ENCODE data around the gene GRK5. TPM values are rescaled to one million over a fixed set of nuclear protein-coding genes. Genes with fewer than 3 reads are reported as not detected.
"Not testable (repeated sequence)": the region's sequence is repeated elsewhere in the genome, so short reads cannot be mapped to it uniquely, and the experiment has no call there.

GRK5 gene
- total RNA-seq, 1 donor: 16.0 TPM

DNA sequence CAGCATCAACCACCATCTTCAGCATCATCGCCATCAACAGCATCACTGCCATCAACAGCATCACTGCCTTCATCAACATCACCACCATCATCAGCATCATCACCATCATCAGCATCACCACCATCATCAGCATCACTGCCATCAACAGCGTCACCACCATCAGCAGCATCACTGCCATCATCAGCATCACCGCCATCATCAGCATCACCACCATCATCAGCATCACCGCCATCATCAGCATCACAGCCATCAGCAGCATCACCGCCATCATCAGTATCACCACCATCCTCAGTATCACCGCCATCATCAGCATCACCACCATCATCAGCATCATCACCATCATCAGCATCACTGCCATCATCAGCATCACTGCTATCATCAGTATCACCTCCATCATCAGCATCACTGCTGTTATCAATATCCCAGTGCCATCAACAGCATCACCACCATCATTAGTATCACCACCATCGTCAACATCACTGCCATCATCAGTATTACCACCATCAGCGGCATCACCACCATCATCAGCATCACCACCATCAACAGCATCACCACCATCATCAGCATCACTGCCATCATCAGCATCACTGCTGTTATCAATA is 220.0 kb downstream of the GRK5 start:
- DNase-seq (ENCODE audit: low read depth): no peak
- no peak overlapping the region for H3K4me3 ChIP-seq (ENCODE audit: low read depth, low read length)
- TF ChIP-seq, protein P1, sequence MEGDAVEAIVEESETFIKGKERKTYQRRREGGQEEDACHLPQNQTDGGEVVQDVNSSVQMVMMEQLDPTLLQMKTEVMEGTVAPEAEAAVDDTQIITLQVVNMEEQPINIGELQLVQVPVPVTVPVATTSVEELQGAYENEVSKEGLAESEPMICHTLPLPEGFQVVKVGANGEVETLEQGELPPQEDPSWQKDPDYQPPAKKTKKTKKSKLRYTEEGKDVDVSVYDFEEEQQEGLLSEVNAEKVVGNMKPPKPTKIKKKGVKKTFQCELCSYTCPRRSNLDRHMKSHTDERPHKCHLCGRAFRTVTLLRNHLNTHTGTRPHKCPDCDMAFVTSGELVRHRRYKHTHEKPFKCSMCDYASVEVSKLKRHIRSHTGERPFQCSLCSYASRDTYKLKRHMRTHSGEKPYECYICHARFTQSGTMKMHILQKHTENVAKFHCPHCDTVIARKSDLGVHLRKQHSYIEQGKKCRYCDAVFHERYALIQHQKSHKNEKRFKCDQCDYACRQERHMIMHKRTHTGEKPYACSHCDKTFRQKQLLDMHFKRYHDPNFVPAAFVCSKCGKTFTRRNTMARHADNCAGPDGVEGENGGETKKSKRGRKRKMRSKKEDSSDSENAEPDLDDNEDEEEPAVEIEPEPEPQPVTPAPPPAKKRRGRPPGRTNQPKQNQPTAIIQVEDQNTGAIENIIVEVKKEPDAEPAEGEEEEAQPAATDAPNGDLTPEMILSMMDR (IDR thresholded peaks at IDR 0.05; ENCODE audit: insufficient read depth, low read depth, low read length): no peak

DNA sequence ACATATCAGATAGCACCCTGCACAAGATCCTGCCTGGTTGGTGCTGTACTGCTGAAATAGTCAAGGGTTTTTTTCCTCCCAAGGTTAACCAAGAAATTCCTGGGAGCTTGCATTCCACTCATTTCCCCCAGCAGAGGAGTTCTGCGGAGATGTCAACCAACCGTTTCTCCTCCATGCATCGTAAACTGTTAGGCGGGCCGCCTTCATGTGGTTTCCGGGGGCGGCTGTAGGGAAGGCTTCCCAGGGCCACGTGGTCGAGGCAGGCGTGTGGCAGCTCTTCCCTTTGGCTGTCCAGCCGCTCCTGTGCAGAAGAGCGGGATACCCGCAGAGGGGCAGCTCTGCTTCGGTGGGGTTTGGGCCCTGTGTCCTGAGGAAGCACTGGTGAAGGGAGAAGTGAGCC is 221.4 kb downstream of the GRK5 start:
- no peak overlapping the region for H3K4me3 ChIP-seq (ENCODE audit: low read depth, low read length)
- peak; percentile 93 for DNase-seq (ENCODE audit: low read depth)
- TF ChIP-seq, protein P1 (IDR thresholded peaks at IDR 0.05; ENCODE audit: insufficient read depth, low read depth, low read length): peak; percentile 13

DNA sequence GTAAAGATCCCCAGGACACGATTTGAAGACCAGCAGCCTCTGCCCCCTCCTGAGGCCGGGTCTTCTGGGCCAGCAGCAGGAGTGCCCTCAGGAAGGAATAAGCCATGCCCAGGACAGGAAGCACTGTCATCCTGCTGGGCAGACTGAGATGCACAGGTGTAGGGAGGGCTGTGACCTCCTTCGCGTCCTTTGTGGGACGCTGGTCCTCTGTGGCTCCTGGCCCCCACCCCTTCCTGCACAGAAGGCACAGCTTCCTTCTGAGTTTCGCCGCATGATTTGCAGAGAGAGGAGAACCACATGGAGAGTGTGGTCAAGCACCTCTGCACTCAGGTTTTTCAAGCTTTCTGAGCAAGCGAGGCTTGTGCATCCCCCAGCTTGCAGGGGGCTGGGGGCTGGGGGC is 222.4 kb downstream of the GRK5 start:
- DNase-seq (ENCODE audit: low read depth): no peak
- no peak overlapping the region for H3K4me3 ChIP-seq (ENCODE audit: low read depth, low read length)
- TF ChIP-seq, protein P1 (IDR thresholded peaks at IDR 0.05; ENCODE audit: insufficient read depth, low read depth, low read length): no peak

GRCh38 chr10:119431034-119431772 is 223.8 kb downstream of the GRK5 start:
- DNase-seq (ENCODE audit: low read depth): no peak
- TF ChIP-seq, protein P1 (IDR thresholded peaks at IDR 0.05; ENCODE audit: insufficient read depth, low read depth, low read length): no peak
- no peak overlapping the region for H3K4me3 ChIP-seq (ENCODE audit: low read depth, low read length)

DNA sequence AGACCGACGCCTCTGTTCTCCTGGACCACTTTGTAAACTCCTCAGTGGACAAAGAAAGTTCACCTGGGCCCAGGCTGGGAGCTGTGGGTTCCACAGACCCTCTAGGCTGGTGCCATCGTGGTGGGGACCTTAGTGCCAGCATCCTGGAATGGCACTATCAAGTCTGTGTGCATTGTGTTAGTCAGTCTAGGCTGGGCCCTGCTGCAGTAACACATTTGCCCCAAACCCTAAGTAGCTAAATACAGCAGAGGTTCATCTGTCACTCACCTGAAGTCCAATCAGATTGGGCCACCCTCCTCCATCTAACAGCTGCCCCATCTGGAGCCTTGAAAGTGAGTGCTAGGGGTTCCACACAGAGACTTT is 224.4 kb downstream of the GRK5 start:
- no peak overlapping the region for H3K4me3 ChIP-seq (ENCODE audit: low read depth, low read length)
- DNase-seq (ENCODE audit: low read depth): no peak
- TF ChIP-seq, protein P1 (IDR thresholded peaks at IDR 0.05; ENCODE audit: insufficient read depth, low read depth, low read length): no peak

DNA sequence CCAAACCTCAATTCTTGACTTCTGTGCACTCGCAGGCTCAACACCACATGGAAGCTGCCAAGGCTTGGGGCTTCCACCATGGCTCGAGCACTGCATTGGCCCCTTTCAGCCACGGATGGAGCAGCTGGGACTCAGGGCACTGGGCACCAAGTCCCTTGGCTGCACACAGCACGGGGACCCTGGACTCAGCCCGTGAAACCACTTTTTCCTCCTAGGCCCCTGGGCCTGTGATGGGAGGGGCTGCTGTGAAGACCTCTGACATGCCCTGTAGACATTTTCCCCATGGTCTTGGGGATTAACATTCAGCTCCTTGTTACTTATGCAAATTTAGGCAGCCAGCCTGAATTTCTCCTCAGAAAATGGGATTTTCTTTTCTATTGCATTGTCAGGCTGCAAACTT is 227.6 kb downstream of the GRK5 start:
- DNase-seq (ENCODE audit: low read depth): not testable (repeated sequence)

DNA sequence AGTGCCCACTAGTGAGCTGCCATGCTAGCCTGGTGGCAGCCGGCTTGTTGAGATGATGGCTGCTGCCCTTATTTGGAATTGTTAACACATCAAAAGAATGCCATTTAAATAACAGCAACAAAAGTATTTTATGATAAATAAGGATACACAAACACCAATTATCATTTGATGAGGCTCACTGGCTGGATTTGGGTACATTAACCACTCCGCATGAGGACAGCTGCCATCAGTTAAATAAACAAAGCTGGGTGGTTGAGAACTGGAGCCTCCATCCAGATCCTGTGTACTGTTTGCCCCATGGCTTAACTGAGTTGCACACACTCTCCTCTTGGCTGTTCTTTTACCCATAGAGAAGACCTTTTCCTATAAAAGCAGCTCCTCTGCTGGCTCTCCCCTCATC is 231.3 kb downstream of the GRK5 start:
- DNase-seq (ENCODE audit: low read depth): no peak
- TF ChIP-seq, protein P1 (IDR thresholded peaks at IDR 0.05; ENCODE audit: insufficient read depth, low read depth, low read length): no peak
- no peak overlapping the region for H3K4me3 ChIP-seq (ENCODE audit: low read depth, low read length)

More for the DNA sequence above, 227.6 kb downstream of the GRK5 start:
- H3K4me3 ChIP-seq (ENCODE audit: low read depth, low read length): not testable (repeated sequence)

Measured in fibroblast of villous mesenchyme (primary cell).